Stimulated activated CD8-positive, alpha-beta memory T cell treated with anti-CD3 and anti-CD28 coated beads, Interleukin-4, amount 100 ng/mL, for 4 hours (primary cell): ENCODE measurements around the gene SAC3D1.
"Not testable (repeated sequence)": the region's sequence is repeated elsewhere in the genome, so short reads cannot be mapped to it uniquely, and the experiment has no call there.

Experiments
- DNase-seq, 2 donors: peaks; one replicate each; pipeline ENCODE4 v3.0.0-alpha.2; 2020; ENCODE audit warnings: low read depth in 2 of 2, low spot score in 1 of 2

Gene SAC3D1

GRCh38 chr11:65023502-65023901 is 17.5 kb upstream of the SAC3D1 start:
- not testable (repeated sequence) for DNase-seq

DNA sequence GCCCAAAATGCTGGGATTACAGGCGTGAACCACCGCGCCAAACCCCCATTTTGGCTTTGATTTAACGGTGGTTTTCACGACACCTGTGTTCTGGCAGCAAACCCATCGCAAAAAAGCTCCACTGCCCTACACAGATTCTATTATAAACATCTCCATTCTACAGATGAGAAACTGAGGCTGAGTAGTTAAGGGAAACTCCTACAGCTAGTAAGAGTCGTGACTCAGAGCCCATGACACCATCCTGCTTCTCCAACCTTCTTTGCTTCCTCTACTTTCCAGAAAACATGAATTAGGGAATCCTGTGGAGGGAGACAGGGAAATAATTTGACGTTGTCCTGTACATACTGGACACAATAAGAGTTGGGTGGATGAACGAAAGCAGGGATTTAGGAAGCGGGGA is 14.2 kb upstream of the SAC3D1 start:
- no peak for DNase-seq

- peak; percentile 76 to 84 for DNase-seq
Observed at GRCh38 chr11:65027213-65028067, 13.6 kb upstream of the SAC3D1 start, which contains the start of gene SNX15. SNX15 (plus strand) TSS chr11:65027439; CDS start chr11:65027538, 99 bp downstream.

- no peak for DNase-seq
Observed at GRCh38 chr11:65032216-65032615, 8.8 kb upstream of the SAC3D1 start.

GRCh38 chr11:65034423-65034822 is 6.6 kb upstream of the SAC3D1 start:
- no peak for DNase-seq

DNA sequence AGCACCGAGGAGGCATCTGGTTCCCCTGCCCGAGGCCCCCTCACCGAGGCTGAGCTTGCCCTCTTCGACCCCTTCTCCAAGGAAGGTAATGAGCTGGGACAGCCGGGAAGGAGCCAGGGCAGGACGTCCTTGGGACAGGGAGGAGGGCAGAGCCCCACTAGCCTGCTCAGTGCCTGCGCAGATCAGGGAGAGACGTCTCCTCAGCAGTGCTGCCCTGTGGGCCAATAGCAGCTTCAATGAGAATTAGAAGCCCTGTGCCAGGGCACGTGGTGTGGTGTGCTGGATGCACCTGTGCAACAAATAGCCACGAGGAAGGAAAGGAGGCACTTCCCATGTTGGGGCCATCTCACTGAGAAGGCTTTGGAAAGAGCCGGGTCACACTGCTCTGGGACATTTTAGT is 5.4 kb upstream of the SAC3D1 start:
- DNase-seq, result no peak

- DNase-seq, result no peak
Observed at GRCh38 chr11:65036931-65037330, 4.1 kb upstream of the SAC3D1 start.

DNA sequence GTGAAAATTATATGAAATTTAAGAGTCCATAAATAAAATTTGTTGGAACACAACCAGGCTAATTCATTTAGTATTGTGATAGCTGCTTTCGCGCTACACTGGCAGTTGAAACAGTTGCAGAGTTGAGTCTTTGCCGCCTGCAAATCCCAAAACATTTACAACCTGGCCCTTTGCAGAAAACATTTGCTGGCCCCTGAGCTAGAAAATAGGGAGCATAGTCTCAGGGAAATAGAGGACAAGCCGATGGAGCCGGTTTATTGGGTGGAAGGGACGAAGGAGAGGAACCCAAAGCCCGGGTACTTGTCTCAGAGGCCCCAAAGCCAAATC is 527 bp upstream of the SAC3D1 start:
- DNase-seq, result no peak

- no peak for DNase-seq
Observed at GRCh38 chr11:65042891-65043290, 1.9 kb downstream of the SAC3D1 start.

GRCh38 chr11:65043881-65044501 is 3.0 kb downstream of the SAC3D1 start:
- DNase-seq, result no peak

- no peak for DNase-seq
Observed at GRCh38 chr11:65045061-65045460, 4.1 kb downstream of the SAC3D1 start.

DNA sequence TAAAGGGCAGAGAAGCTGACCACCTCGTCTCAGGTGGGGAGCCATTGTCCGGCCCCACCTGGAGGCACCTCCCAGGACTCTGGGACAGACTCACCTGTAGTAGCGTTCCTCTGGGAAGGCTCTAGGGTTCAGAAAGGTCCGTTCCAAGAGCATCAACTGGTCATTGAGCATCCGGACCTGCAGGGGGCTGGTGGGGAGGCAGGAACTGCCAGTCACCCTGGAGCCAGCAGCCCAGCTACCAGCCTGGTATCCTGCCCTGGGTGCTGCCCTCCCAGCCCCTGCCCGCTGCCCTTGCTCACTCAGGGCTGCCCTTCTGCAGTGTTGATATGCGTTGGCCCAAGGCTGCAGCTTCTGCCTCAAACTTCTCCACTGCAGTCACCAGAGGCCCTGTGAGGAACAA is 4.7 kb downstream of the SAC3D1 start:
- no peak for DNase-seq

DNA sequence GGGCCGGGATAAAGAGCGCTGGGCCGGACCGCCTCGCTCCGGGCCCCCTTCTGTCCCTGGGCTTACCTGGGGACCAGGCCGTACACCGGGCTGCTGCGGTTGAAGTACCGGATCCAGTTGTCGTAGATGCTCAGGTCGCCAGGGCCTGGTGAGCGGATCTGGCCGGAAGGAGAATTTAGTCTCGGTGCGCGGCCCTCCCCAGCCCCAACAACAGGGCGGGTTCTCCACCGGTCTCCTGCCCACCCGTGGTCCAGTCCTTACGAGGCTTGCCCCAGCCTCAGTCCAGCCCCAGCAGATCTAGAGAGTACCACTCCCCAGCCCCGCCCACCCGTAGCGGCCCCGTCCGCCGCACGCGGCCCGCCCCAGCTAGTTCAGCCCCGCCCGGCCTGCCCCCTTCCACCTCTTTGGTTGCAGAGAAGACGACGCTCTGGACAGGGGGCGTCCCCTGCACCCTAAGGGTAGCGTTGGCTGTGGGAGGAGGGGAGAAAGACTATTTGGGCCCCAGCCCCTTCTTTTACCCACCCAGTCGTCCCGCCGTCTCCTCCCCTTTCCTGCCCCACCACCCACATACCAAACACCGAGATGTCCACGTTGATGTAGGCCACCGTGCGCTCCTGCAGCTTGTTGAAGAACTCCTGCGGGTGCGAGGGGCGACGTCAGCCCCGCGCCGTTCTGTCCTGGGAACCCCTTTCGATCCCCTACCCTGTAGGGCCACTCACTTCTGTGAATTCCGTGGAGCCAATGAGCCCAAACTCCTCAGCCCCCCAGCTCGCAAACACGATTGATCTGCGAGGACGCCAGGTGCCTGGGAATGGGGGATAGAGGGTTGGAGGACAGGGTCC is 6.8 kb downstream of the SAC3D1 start:
- no peak for DNase-seq

DNA sequence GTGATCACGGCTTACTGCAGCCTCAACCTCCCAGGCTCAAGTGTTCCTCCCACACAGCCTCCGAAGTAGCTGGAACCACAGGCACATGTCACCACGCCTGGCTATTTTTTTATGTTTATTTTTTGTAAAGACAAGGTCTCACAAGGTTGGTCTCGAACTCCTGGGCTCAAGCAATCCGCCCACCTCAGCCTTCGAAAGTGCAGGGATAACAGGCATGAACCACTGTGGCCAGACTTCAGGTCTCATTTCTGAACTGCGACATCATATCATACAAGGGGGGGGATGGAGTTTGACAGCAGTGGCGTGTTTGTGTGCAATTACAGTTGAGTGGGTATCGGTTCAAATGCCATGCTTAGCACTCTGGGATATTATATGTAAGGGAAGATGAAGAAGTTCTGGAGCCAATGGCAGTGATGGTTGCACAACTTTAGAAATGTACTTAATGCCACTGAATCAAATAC is 10.4 kb downstream of the SAC3D1 start:
- DNase-seq, result no peak

DNA sequence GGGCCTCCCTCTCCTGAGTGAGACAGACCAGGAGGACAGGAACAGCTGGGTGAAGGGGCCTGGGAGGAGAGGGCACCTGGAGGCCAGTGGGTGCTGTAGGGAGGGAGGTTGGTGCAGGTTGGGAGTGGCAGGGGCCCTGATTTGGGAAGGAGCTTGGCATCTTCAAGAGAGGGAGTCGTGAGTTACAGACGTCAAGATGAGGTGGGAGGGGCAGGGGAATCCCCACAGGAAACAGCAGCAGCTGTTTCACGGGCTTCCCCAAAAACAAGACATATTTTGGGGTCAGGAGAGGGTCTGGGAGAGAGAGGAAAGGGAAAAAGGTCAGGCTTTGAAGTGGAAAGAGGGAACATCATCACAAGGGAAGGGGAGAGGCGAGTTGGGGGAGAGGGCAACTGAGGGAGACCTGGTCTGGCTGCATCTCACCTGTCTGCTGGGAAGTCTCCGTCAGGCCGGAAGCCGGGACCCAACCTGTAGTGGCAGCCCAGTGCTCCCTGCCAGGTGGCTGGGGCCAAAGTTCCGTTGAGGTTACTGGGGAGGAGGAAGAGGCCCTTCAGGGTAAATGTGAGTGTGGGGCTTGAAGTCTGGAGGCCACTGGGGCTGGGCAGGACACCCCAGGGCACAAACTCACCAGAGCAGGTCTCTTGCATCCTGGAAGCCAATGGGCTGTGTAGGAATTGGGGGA is 13.0 kb downstream of the SAC3D1 start:
- no peak for DNase-seq

- no peak for DNase-seq
Observed at GRCh38 chr11:65055538-65055937, 14.5 kb downstream of the SAC3D1 start.

DNA sequence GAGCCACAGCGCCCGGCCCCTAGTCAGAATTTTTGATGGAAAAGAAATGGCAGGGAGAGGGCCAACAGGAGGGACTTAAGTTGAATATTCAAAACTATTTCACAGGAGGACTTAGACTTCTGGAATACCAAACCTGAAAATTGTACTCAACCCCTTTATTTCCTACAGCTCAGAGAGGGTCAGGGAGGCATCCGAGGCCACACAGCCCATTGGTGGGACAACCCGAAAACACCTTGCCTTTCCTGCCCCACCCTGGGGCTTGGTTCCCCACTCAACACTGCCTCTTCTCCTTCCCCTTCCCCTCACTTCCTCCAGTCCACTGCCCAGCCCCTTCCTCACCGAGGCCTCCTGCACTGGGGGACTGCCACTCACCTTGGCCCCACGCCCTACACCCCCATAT is 16.0 kb downstream of the SAC3D1 start:
- no peak for DNase-seq

- DNase-seq, result no peak
Observed at GRCh38 chr11:65057526-65057925, 16.5 kb downstream of the SAC3D1 start.

DNA sequence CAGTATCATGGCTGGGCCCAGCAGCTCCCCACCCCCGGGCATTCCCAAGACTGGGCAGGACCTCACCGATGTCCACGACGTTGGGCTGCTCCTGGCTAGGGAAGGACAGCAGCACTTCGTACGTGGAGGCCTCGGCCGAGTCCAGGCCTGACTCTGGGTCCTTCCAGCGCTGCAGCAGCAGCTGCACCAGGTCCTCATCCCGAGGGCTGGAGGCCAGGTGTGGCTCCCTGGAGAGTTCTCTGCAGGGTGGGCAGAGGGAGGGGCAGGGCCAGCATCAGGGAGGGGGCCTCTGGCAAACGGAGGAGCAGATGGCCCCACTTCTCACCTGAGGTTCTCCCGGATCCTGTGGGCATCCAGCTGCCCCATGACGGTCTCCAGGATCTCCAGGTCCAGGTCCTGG is 17.0 kb downstream of the SAC3D1 start:
- DNase-seq, result no peak

DNA sequence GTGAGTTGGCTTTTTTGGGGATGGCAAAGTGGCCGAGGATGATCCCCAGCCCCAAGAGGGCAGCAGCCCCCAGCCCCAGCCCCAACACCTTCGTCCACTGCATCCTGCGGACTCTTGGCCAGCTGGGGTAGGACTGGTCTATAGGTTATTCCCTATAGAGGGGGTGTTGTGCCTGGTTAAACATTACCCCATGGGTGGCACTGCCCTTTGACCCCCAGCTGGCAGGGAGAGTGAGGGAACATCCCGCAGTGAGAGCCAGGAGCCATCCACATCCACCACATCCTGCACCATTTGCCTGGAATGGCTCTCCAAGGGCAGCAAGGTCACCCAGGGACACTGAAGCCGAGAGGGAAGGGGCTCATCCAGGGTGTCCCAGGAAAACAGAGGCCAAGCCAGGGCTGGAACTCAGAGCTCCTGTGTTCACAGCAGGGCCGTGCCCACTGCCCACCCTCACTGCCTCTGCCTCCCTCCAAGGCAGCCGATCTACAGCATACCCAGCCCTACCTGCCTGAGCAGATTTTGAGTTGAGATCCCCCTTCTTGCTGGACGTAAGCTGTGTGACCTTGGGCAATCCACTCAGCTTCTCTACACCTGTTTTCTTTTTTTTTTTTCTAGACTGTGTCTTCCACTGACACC is 17.5 kb downstream of the SAC3D1 start, which contains the start of gene NAALADL1:
Gene NAALADL1, minus strand, starts transcription at position 135 of the 636 bp plus-strand sequence. Its CDS starts 32 bp downstream, at position 103.
- DNase-seq, result no peak

- no peak for DNase-seq
Observed at GRCh38 chr11:65059523-65059922, 18.5 kb downstream of the SAC3D1 start.
